Neural progenitor cell (in vitro differentiated cells): ENCODE data around the gene RSRC2. TPM values are rescaled to one million over a fixed set of nuclear protein-coding genes. Genes with fewer than 3 reads are reported as not detected.

Source experiments
- DNase-seq: peaks from one replicate; pipeline ENCODE4 v3.0.0-alpha.2; 2016; ENCODE audit warnings: low spot score
- H2AFZ ChIP-seq: fragments of 200-600 bp; sonication (generic); replicated peaks from 2 replicates; pipeline ENCODE4 v1.6.1; 2016; ENCODE audit warnings: antibody characterized with exemption
- H3F3A ChIP-seq: fragments of 200-600 bp; sonication (generic); 2 replicates; pipeline ENCODE4 v1.6.1; 2016; ENCODE audit warnings: antibody characterized with exemption, low read depth
- H3K27ac ChIP-seq: fragments of 200-600 bp; sonication (generic); 2 replicates; pipeline ENCODE4 v1.5.1; 2016; ENCODE audit warnings: mild to moderate bottlenecking
- H3K27me3 ChIP-seq: fragments of 200-600 bp; sonication (generic); 2 replicates; pipeline ENCODE4 v1.6.1; 2016; ENCODE audit warnings: mild to moderate bottlenecking, moderate library complexity
- H3K36me3 ChIP-seq: fragments of 200-600 bp; sonication (generic); 2 replicates; pipeline ENCODE4 v1.5.1; 2016
- H3K4me1 ChIP-seq: fragments of 200-600 bp; sonication (generic); 2 replicates; pipeline ENCODE4 v1.6.1; 2016; ENCODE audit warnings: mixed run types
- H3K4me2 ChIP-seq: fragments of 200-600 bp; sonication (generic); 2 replicates; pipeline ENCODE4 v1.6.1; 2016
- H3K4me3 ChIP-seq: fragments of 200-600 bp; sonication (generic); 2 replicates; pipeline ENCODE4 v1.5.1; 2016
- H3K79me2 ChIP-seq: fragments of 200-600 bp; sonication (generic); 2 replicates; pipeline ENCODE4 v1.6.1; 2016; ENCODE audit warnings: low read depth
- H3K9ac ChIP-seq: fragments of 200-600 bp; sonication (generic); 2 replicates; pipeline ENCODE4 v1.6.1; 2016
- H3K9me3 ChIP-seq: fragments of 200-600 bp; sonication (generic); 2 replicates; pipeline ENCODE4 v1.5.1; 2016; ENCODE audit warnings: low read depth
- H4K20me1 ChIP-seq: fragments of 200-600 bp; sonication (generic); 2 replicates; pipeline ENCODE4 v1.6.1; 2016; ENCODE audit warnings: low read depth
- H3K27ac Mint-ChIP-seq: 3 replicates; pipeline ENCODE4 v1.8.0; 2021; ENCODE audit warnings: mixed read lengths
- H3K27me3 Mint-ChIP-seq: 2 replicates; pipeline ENCODE4 v1.8.0; 2022; ENCODE audit warnings: low read depth, mild to moderate bottlenecking, inconsistent platforms, moderate library complexity, mixed read lengths; ENCODE audit not compliant: insufficient read depth
- H3K36me3 Mint-ChIP-seq: 3 replicates; pipeline ENCODE4 v1.8.0; 2021; ENCODE audit warnings: mixed read lengths
- H3K4me1 Mint-ChIP-seq: 3 replicates; pipeline ENCODE4 v1.8.0; 2021; ENCODE audit warnings: mixed read lengths
- H3K4me3 Mint-ChIP-seq: 3 replicates; pipeline ENCODE4 v1.8.0; 2021; ENCODE audit warnings: mild to moderate bottlenecking, moderate library complexity, mixed read lengths
- H3K9me3 Mint-ChIP-seq: 3 replicates; pipeline ENCODE4 v1.8.0; 2020; ENCODE audit warnings: mixed read lengths
- CTCF ChIP-seq: fragments of 200-600 bp; sonication (generic); IDR thresholded peaks from 2 replicates; pipeline ENCODE4 v1.5.1; 2017; ENCODE audit warnings: antibody characterized with exemption, mild to moderate bottlenecking
- EZH2 ChIP-seq: fragments of 200-600 bp; sonication (generic); IDR thresholded peaks from 2 replicates; pipeline ENCODE4 v1.6.1; 2017; ENCODE audit warnings: antibody characterized with exemption, mild to moderate bottlenecking, moderate library complexity
- EZH2phosphoT487 ChIP-seq: fragments of 200-600 bp; sonication (generic); IDR thresholded peaks from 2 replicates; pipeline ENCODE4 v1.6.1; 2017; ENCODE audit warnings: antibody characterized with exemption
- total RNA-seq: library from RNA; depleted of rRNA; stranded (reverse); fragments of >200 nt; gene quantifications from 2 replicates; pipeline ENCODE4 v1.2.3, GENCODE V29; 2015; ENCODE audit warnings: low replicate concordance

The RSRC2 gene
- total RNA-seq, 1 donor from 2014 or later, result 248 TPM

- peak overlapping the region; percentile 63 for H3K9ac ChIP-seq
Observed at GRCh38 chr12:122523846-122524718, 2.7 kb downstream of the RSRC2 start.

GRCh38 chr12:122523280-122523679 lies 3.5 kb downstream of the RSRC2 start:
- H3K4me3 Mint-ChIP-seq, result peak overlapping the region; percentile 97
- H3K27ac Mint-ChIP-seq, result peak overlapping the region; percentile 47
- no peaks in the 10 kb centered on the region for H3K27me3 ChIP-seq
- no peak overlapping the region for H2AFZ ChIP-seq
- peaks cover 96% of the 10 kb centered on the region for H3K79me2 ChIP-seq
- H4K20me1 ChIP-seq, result peaks cover 73% of the 10 kb centered on the region
- peaks cover 30% of the 10 kb centered on the region for H3K36me3 Mint-ChIP-seq
- no peaks in the 10 kb centered on the region for H3K9me3 Mint-ChIP-seq
- TF ChIP-seq EZH2phosphoT487 (no peak), EZH2 (no peak), CTCF (no peak)
- no peaks in the 10 kb centered on the region for H3K27me3 Mint-ChIP-seq
- peak overlapping the region; percentile 63 for H3K9ac ChIP-seq
- H3K4me1 Mint-ChIP-seq, result peaks cover 25% of the 10 kb centered on the region
- H3K36me3 ChIP-seq, result peaks cover 46% of the 10 kb centered on the region
- H3F3A ChIP-seq, result peaks cover 54% of the 10 kb centered on the region
- no peak for DNase-seq
- peak overlapping the region; percentile 91 for H3K4me2 ChIP-seq
- H3K4me3 ChIP-seq, result peak overlapping the region; percentile 66
- H3K9me3 ChIP-seq, result no peaks in the 10 kb centered on the region
- H3K27ac ChIP-seq, result no peak overlapping the region
- H3K4me1 ChIP-seq, result peaks cover 26% of the 10 kb centered on the region

More at GRCh38 chr12:122523846-122524718, 2.7 kb downstream of the RSRC2 start:
- Mint-ChIP-seq H3K27me3 (no peaks in the 10 kb centered on the region), H3K27ac (no peak overlapping the region), H3K4me1 (peaks cover 25% of the 10 kb centered on the region), H3K36me3 (peaks cover 23% of the 10 kb centered on the region), H3K9me3 (no peaks in the 10 kb centered on the region), H3K4me3 (peak overlapping the region; percentile 97)
- Histone ChIP-seq H3K4me1 (peaks cover 30% of the 10 kb centered on the region), H3K4me2 (peak overlapping the region; percentile 91), H4K20me1 (peaks cover 65% of the 10 kb centered on the region), H3K79me2 (peaks cover 96% of the 10 kb centered on the region), H3K27me3 (no peaks in the 10 kb centered on the region), H3K9me3 (no peaks in the 10 kb centered on the region), H3K36me3 (peaks cover 39% of the 10 kb centered on the region), H3K4me3 (peak overlapping the region; percentile 66), H2AFZ (no peak overlapping the region), H3F3A (peaks cover 46% of the 10 kb centered on the region), H3K27ac (no peak overlapping the region)
- no peak for TF ChIP-seq EZH2phosphoT487
- TF ChIP-seq EZH2, result no peak
- no peak for TF ChIP-seq CTCF
- no peak for DNase-seq

GRCh38 chr12:122520676-122521075 lies 6.1 kb downstream of the RSRC2 start:
- Mint-ChIP-seq H3K36me3 (peaks cover 41% of the 10 kb centered on the region), H3K27ac (no peak overlapping the region), H3K4me1 (peaks cover 25% of the 10 kb centered on the region), H3K9me3 (no peaks in the 10 kb centered on the region), H3K27me3 (no peaks in the 10 kb centered on the region), H3K4me3 (no peak overlapping the region)
- Histone ChIP-seq H3K4me2 (no peak overlapping the region), H4K20me1 (peaks cover 96% of the 10 kb centered on the region), H3K4me1 (peaks cover 21% of the 10 kb centered on the region), H3K4me3 (no peak overlapping the region), H3K9ac (no peak overlapping the region), H2AFZ (no peak overlapping the region), H3F3A (peaks cover 70% of the 10 kb centered on the region), H3K79me2 (peaks cover 100% of the 10 kb centered on the region), H3K36me3 (peaks cover 70% of the 10 kb centered on the region), H3K27ac (no peak overlapping the region), H3K9me3 (no peaks in the 10 kb centered on the region), H3K27me3 (no peaks in the 10 kb centered on the region)
- DNase-seq, result no peak
- TF ChIP-seq EZH2phosphoT487 (no peak), EZH2 (no peak), CTCF (no peak)
